GM23338 (cell line): ENCODE measurements around the gene CELF4. TPM values are rescaled to one million over a fixed set of nuclear protein-coding genes. Genes with fewer than 3 reads are reported as not detected.

Experiments used
- ATAC-seq: fragments of 200-7000 bp; cut with Tn5 transposase; 3 replicates; pipeline ENCODE4 v1.9.1; 2020
- DNase-seq: peaks from one replicate; pipeline ENCODE4 v3.0.0-alpha.2; 2015; ENCODE audit warnings: low spot score
- H2AFZ ChIP-seq: fragments of 200-600 bp; sonication (generic); 2 replicates; pipeline ENCODE4 v1.8.0; 2016; ENCODE audit warnings: antibody characterized with exemption, mild to moderate bottlenecking, moderate library complexity
- H3F3A ChIP-seq: fragments of 200-600 bp; sonication (generic); replicated peaks from 2 replicates; pipeline ENCODE4 v1.8.0; 2017; ENCODE audit warnings: antibody characterized with exemption, mixed run types, low read depth
- H3K27ac ChIP-seq: fragments of 200-600 bp; sonication (generic); 2 replicates; pipeline ENCODE4 v1.6.1; 2016; ENCODE audit warnings: low read depth
- H3K27me3 ChIP-seq: fragments of 200-600 bp; sonication (generic); 2 replicates; pipeline ENCODE4 v1.8.0; 2016; ENCODE audit warnings: mild to moderate bottlenecking, mixed run types, moderate library complexity; ENCODE audit not compliant: insufficient read depth
- H3K36me3 ChIP-seq: fragments of 200-600 bp; sonication (generic); 2 replicates; pipeline ENCODE4 v1.8.0; 2016; ENCODE audit warnings: mild to moderate bottlenecking; ENCODE audit not compliant: insufficient read depth
- H3K4me1 ChIP-seq: fragments of 200-600 bp; sonication (generic); 2 replicates; pipeline ENCODE4 v1.8.0; 2016; ENCODE audit warnings: mild to moderate bottlenecking, moderate library complexity; ENCODE audit not compliant: insufficient read depth
- H3K4me2 ChIP-seq: fragments of 200-600 bp; sonication (generic); 2 replicates; pipeline ENCODE4 v1.7.1; 2017; ENCODE audit warnings: mixed run types
- H3K4me3 ChIP-seq: fragments of 200-600 bp; sonication (generic); 2 replicates; pipeline ENCODE4 v1.6.1; 2016; ENCODE audit warnings: mixed run types
- H3K79me2 ChIP-seq: fragments of 200-600 bp; sonication (generic); replicated peaks from 2 replicates; pipeline ENCODE4 v1.8.0; 2017; ENCODE audit warnings: mild to moderate bottlenecking; ENCODE audit not compliant: insufficient read depth
- H3K9me2 ChIP-seq: fragments of 200-600 bp; sonication (generic); 2 replicates; pipeline ENCODE4 v1.8.0; 2017; ENCODE audit not compliant: insufficient read depth
- H4K20me1 ChIP-seq: fragments of 200-600 bp; sonication (generic); replicated peaks from 2 replicates; pipeline ENCODE4 v1.8.0; 2017; ENCODE audit warnings: mild to moderate bottlenecking; ENCODE audit not compliant: insufficient read depth
- H3K27ac Mint-ChIP-seq: 2 replicates; pipeline ENCODE4 v1.8.0; 2020; ENCODE audit warnings: inconsistent platforms, mild to moderate bottlenecking, moderate library complexity, mixed read lengths
- H3K27me3 Mint-ChIP-seq: 3 replicates; pipeline ENCODE4 v1.8.0; 2022; ENCODE audit warnings: low read depth, mild to moderate bottlenecking, moderate library complexity, mixed read lengths, inconsistent platforms; ENCODE audit not compliant: insufficient read depth, poor library complexity
- H3K36me3 Mint-ChIP-seq: 3 replicates; pipeline ENCODE4 v1.8.0; 2021; ENCODE audit warnings: low read depth, mild to moderate bottlenecking, inconsistent platforms, moderate library complexity, mixed read lengths
- H3K4me1 Mint-ChIP-seq: 3 replicates; pipeline ENCODE4 v1.8.0; 2020; ENCODE audit warnings: mild to moderate bottlenecking, inconsistent platforms, mixed read lengths
- H3K4me3 Mint-ChIP-seq: 3 replicates; pipeline ENCODE4 v1.8.0; 2021; ENCODE audit warnings: moderate library complexity, mild to moderate bottlenecking, inconsistent platforms, mixed read lengths
- H3K9me3 Mint-ChIP-seq: 3 replicates; pipeline ENCODE4 v1.8.0; 2020; ENCODE audit warnings: moderate library complexity, mild to moderate bottlenecking, inconsistent platforms, mixed read lengths
- CREB1 ChIP-seq: fragments of 250-450 bp; sonication (Bioruptor Pico); IDR thresholded peaks from 2 replicates; pipeline ENCODE4 v1.5.0; 2020; ENCODE audit warnings: low read depth, mild to moderate bottlenecking, moderate library complexity
- EZH2 ChIP-seq: fragments of 200-600 bp; sonication (generic); IDR thresholded peaks from one replicate; pipeline ENCODE4 v1.8.0; 2017; ENCODE audit warnings: antibody characterized with exemption, mild to moderate bottlenecking, low read depth; ENCODE audit not compliant: unreplicated experiment
- EZH2phosphoT487 ChIP-seq: fragments of 200-600 bp; sonication (generic); IDR thresholded peaks from one replicate; pipeline ENCODE4 v1.8.1; 2018; ENCODE audit warnings: antibody characterized with exemption; ENCODE audit not compliant: unreplicated experiment
- JUNB ChIP-seq: IDR thresholded peaks from one replicate; pipeline ENCODE4 v1.6.1; 2016; ENCODE audit warnings: antibody characterized with exemption; ENCODE audit not compliant: unreplicated experiment
- NANOG ChIP-seq: IDR thresholded peaks from 2 replicates; pipeline ENCODE4 v1.6.1; 2016; ENCODE audit warnings: antibody characterized with exemption, borderline replicate concordance
- POLR2AphosphoS5 ChIP-seq: IDR thresholded peaks from 2 replicates; pipeline ENCODE4 v1.6.1; 2016; ENCODE audit warnings: antibody characterized with exemption, low read depth
- STAT1 ChIP-seq: IDR thresholded peaks from one replicate; pipeline ENCODE4 v1.6.1; 2016; ENCODE audit warnings: antibody characterized with exemption; ENCODE audit not compliant: unreplicated experiment
- ZNF114 ChIP-seq: fragments of 250-450 bp; sonication (Bioruptor Pico); IDR thresholded peaks from 2 replicates; pipeline ENCODE4 v1.5.0; 2020; ENCODE audit warnings: mild to moderate bottlenecking, moderate library complexity
- ZNF331 ChIP-seq: fragments of 250-450 bp; sonication (Bioruptor Pico); IDR thresholded peaks from 2 replicates; pipeline ENCODE4 v1.5.0; 2020; ENCODE audit warnings: low read depth, mild to moderate bottlenecking, moderate library complexity
- polyA plus RNA-seq: library from polyadenylated mRNA; unstranded; fragments of >200 nt; fragmentation: Nextera tagmentation; extraction: Ambion mirVana; gene quantifications from 2 replicates; pipeline ENCODE4 v1.2.1, GENCODE V29; 2016
- total RNA-seq: library from RNA; depleted of rRNA; stranded (reverse); fragments of >200 nt; shearing (Covaris generic); gene quantifications from 2 replicates; pipeline ENCODE4 v1.2.3, GENCODE V29; 2014
- TF ChIP-seq, protein P1 (sequence below): fragments of 250-450 bp; sonication (Bioruptor Pico); IDR thresholded peaks from 2 replicates; pipeline ENCODE4 v1.5.0; 2020; ENCODE audit warnings: mild to moderate bottlenecking, moderate library complexity
- TF ChIP-seq, protein P2 (sequence below): IDR thresholded peaks from 2 replicates; pipeline ENCODE4 v1.6.1; 2016; ENCODE audit warnings: antibody characterized with exemption
- TF ChIP-seq, protein P3 (sequence below): IDR thresholded peaks from one replicate; pipeline ENCODE4 v1.6.1; 2018; ENCODE audit warnings: antibody characterized with exemption; ENCODE audit not compliant: unreplicated experiment
- TF ChIP-seq, protein P4 (sequence below), 2 experiments: fragments of 200-600 bp in 1 of 2; sonication (generic) in 1 of 2; conservative IDR thresholded peaks; 2 replicates each; pipeline versions ENCODE4 v1.5.1 to v1.6.1; 2016 to 2017; ENCODE audit warnings: antibody characterized with exemption in 2 of 2, low read depth in 2 of 2, mild to moderate bottlenecking in 2 of 2, moderate library complexity in 1 of 2

The CELF4 gene
- total and polyA plus RNA-seq, 2 experiments from 2014 or later = 2.6 to 6.7 TPM

DNA sequence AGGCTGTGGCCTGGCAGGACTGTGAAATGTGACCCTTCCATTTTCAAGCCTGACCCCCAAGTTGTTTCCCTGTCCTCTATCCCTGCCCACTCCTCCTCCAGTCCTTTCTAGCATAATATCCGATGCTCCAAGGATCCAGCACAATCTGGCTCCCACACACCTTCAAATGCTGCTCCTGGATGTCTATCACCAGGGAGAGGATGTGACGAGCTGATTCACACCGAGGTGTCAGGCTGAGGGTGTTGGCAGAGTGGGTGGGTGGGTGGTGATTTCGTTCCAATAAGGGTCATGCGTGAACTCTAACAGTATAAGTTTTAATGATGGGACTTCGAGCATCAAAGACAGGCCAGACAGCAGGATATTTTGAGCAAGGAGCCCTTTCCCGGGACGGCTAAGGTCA lies 107.8 kb downstream of the CELF4 start:
- no peaks in the 10 kb centered on the region for H3K36me3 ChIP-seq
- ATAC-seq (no peak), DNase-seq (no peak)
- Mint-ChIP-seq H3K4me1 (peaks cover 17% of the 10 kb centered on the region), H3K27me3 (peaks cover 6% of the 10 kb centered on the region), H3K4me3 (no peak overlapping the region), H3K36me3 (no peaks in the 10 kb centered on the region), H3K27ac (no peak overlapping the region), H3K9me3 (no peaks in the 10 kb centered on the region)
- no peak overlapping the region for H2AFZ ChIP-seq
- peaks cover 4% of the 10 kb centered on the region; the same call in 1 of the 2 replicates for H3K4me1 ChIP-seq
- H3K4me2 ChIP-seq = no peak overlapping the region
- H3F3A ChIP-seq = no peaks in the 10 kb centered on the region
- no peaks in the 10 kb centered on the region for H3K9me2 ChIP-seq
- no peaks in the 10 kb centered on the region for H4K20me1 ChIP-seq
- H3K27me3 ChIP-seq = no peaks in the 10 kb centered on the region
- no peaks in the 10 kb centered on the region; the same call in 1 of the 2 replicates for H3K79me2 ChIP-seq
- H3K4me3 ChIP-seq = no peak overlapping the region
- TF ChIP-seq ZNF331 (CRISPR knock-in tag) = no peak
- TF ChIP-seq, protein P1, sequence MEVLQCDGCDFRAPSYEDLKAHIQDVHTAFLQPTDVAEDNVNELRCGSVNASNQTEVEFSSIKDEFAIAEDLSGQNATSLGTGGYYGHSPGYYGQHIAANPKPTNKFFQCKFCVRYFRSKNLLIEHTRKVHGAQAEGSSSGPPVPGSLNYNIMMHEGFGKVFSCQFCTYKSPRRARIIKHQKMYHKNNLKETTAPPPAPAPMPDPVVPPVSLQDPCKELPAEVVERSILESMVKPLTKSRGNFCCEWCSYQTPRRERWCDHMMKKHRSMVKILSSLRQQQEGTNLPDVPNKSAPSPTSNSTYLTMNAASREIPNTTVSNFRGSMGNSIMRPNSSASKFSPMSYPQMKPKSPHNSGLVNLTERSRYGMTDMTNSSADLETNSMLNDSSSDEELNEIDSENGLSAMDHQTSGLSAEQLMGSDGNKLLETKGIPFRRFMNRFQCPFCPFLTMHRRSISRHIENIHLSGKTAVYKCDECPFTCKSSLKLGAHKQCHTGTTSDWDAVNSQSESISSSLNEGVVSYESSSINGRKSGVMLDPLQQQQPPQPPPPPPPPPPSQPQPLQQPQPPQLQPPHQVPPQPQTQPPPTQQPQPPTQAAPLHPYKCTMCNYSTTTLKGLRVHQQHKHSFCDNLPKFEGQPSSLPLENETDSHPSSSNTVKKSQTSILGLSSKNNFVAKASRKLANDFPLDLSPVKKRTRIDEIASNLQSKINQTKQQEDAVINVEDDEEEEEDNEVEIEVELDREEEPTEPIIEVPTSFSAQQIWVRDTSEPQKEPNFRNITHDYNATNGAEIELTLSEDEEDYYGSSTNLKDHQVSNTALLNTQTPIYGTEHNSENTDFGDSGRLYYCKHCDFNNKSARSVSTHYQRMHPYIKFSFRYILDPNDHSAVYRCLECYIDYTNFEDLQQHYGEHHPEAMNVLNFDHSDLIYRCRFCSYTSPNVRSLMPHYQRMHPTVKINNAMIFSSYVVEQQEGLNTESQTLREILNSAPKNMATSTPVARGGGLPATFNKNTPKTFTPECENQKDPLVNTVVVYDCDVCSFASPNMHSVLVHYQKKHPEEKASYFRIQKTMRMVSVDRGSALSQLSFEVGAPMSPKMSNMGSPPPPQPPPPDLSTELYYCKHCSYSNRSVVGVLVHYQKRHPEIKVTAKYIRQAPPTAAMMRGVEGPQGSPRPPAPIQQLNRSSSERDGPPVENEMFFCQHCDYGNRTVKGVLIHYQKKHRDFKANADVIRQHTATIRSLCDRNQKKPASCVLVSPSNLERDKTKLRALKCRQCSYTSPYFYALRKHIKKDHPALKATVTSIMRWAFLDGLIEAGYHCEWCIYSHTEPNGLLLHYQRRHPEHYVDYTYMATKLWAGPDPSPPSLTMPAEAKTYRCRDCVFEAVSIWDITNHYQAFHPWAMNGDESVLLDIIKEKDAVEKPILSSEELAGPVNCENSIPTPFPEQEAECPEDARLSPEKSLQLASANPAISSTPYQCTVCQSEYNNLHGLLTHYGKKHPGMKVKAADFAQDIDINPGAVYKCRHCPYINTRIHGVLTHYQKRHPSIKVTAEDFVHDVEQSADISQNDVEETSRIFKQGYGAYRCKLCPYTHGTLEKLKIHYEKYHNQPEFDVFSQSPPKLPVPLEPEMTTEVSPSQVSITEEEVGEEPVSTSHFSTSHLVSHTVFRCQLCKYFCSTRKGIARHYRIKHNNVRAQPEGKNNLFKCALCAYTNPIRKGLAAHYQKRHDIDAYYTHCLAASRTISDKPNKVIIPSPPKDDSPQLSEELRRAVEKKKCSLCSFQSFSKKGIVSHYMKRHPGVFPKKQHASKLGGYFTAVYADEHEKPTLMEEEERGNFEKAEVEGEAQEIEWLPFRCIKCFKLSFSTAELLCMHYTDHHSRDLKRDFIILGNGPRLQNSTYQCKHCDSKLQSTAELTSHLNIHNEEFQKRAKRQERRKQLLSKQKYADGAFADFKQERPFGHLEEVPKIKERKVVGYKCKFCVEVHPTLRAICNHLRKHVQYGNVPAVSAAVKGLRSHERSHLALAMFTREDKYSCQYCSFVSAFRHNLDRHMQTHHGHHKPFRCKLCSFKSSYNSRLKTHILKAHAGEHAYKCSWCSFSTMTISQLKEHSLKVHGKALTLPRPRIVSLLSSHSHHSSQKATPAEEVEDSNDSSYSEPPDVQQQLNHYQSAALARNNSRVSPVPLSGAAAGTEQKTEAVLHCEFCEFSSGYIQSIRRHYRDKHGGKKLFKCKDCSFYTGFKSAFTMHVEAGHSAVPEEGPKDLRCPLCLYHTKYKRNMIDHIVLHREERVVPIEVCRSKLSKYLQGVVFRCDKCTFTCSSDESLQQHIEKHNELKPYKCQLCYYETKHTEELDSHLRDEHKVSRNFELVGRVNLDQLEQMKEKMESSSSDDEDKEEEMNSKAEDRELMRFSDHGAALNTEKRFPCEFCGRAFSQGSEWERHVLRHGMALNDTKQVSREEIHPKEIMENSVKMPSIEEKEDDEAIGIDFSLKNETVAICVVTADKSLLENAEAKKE (CRISPR knock-in tag) = no peak
- TF ChIP-seq POLR2AphosphoS5 = no peak
- TF ChIP-seq EZH2phosphoT487 = no peak
- no peak for TF ChIP-seq JUNB
- TF ChIP-seq ZNF114 (CRISPR knock-in tag) = no peak
- no peak for TF ChIP-seq STAT1
- TF ChIP-seq NANOG = no peak
- TF ChIP-seq, protein P2, sequence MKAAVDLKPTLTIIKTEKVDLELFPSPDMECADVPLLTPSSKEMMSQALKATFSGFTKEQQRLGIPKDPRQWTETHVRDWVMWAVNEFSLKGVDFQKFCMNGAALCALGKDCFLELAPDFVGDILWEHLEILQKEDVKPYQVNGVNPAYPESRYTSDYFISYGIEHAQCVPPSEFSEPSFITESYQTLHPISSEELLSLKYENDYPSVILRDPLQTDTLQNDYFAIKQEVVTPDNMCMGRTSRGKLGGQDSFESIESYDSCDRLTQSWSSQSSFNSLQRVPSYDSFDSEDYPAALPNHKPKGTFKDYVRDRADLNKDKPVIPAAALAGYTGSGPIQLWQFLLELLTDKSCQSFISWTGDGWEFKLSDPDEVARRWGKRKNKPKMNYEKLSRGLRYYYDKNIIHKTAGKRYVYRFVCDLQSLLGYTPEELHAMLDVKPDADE = no peak
- no peak for TF ChIP-seq CREB1 (CRISPR knock-in tag)
- TF ChIP-seq, protein P3, sequence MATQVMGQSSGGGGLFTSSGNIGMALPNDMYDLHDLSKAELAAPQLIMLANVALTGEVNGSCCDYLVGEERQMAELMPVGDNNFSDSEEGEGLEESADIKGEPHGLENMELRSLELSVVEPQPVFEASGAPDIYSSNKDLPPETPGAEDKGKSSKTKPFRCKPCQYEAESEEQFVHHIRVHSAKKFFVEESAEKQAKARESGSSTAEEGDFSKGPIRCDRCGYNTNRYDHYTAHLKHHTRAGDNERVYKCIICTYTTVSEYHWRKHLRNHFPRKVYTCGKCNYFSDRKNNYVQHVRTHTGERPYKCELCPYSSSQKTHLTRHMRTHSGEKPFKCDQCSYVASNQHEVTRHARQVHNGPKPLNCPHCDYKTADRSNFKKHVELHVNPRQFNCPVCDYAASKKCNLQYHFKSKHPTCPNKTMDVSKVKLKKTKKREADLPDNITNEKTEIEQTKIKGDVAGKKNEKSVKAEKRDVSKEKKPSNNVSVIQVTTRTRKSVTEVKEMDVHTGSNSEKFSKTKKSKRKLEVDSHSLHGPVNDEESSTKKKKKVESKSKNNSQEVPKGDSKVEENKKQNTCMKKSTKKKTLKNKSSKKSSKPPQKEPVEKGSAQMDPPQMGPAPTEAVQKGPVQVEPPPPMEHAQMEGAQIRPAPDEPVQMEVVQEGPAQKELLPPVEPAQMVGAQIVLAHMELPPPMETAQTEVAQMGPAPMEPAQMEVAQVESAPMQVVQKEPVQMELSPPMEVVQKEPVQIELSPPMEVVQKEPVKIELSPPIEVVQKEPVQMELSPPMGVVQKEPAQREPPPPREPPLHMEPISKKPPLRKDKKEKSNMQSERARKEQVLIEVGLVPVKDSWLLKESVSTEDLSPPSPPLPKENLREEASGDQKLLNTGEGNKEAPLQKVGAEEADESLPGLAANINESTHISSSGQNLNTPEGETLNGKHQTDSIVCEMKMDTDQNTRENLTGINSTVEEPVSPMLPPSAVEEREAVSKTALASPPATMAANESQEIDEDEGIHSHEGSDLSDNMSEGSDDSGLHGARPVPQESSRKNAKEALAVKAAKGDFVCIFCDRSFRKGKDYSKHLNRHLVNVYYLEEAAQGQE = no peak
- no peak for TF ChIP-seq EZH2
- TF ChIP-seq, protein P4, sequence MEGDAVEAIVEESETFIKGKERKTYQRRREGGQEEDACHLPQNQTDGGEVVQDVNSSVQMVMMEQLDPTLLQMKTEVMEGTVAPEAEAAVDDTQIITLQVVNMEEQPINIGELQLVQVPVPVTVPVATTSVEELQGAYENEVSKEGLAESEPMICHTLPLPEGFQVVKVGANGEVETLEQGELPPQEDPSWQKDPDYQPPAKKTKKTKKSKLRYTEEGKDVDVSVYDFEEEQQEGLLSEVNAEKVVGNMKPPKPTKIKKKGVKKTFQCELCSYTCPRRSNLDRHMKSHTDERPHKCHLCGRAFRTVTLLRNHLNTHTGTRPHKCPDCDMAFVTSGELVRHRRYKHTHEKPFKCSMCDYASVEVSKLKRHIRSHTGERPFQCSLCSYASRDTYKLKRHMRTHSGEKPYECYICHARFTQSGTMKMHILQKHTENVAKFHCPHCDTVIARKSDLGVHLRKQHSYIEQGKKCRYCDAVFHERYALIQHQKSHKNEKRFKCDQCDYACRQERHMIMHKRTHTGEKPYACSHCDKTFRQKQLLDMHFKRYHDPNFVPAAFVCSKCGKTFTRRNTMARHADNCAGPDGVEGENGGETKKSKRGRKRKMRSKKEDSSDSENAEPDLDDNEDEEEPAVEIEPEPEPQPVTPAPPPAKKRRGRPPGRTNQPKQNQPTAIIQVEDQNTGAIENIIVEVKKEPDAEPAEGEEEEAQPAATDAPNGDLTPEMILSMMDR (conservative IDR thresholded peaks at IDR 0.05; ENCODE audit: low read depth in 2 of 2) = no peak
- H3K27ac ChIP-seq = no peak overlapping the region
